ENCODE data around the gene CDH4.

CDH4 gene

DNA sequence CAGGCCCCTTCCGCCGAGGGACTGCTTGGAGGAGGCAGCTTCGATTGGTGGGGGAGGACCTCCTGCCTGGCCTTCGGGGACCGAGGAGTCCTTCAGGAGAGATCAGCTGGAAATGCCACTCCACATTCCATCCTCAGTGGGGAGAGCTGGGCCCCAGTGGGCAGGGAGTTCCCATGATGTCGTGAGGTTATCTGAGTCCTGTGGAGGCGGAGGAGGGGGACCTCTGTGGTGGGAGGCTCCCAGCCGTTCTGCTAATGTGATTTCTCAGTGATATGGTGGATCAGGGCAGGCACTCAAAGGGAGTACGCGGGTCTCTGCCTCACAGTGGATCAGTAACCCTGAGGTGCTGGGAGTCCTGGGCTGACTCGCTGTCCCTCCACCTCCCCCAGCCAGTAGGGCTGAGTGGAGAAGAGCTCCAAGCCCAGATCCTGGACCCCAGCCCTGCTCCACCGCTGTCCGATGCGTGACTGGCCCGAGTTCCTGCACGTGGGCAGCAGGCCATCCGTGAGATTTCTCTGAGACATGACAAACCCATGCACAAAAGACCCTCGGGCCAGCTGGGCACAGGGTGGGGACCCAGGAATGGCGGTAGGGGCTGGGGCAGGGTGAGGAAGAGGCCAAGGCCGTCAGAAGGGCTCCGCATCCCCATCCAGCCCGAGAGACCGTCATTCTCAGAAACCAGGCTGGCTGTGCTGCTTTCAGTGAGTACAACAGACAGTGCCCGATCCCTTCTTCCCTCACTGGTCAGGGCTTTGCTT lies 617.9 kb downstream of the CDH4 start:
- TF ChIP-seq, protein P1, sequence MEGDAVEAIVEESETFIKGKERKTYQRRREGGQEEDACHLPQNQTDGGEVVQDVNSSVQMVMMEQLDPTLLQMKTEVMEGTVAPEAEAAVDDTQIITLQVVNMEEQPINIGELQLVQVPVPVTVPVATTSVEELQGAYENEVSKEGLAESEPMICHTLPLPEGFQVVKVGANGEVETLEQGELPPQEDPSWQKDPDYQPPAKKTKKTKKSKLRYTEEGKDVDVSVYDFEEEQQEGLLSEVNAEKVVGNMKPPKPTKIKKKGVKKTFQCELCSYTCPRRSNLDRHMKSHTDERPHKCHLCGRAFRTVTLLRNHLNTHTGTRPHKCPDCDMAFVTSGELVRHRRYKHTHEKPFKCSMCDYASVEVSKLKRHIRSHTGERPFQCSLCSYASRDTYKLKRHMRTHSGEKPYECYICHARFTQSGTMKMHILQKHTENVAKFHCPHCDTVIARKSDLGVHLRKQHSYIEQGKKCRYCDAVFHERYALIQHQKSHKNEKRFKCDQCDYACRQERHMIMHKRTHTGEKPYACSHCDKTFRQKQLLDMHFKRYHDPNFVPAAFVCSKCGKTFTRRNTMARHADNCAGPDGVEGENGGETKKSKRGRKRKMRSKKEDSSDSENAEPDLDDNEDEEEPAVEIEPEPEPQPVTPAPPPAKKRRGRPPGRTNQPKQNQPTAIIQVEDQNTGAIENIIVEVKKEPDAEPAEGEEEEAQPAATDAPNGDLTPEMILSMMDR (IDR thresholded peaks at IDR 0.05; ENCODE audit: control extremely low read depth, extremely low read depth, low read depth, missing control alignments) = no peak
- POLR2A ChIA-PET = no interaction called here
- no peak for DNase-seq (ENCODE audit: extremely low spot score)
- CTCF ChIA-PET = interaction anchor here (1.2 kb wide), 1 partner anchor 14 kb away, joined by 3 read pairs; no protein-coding TSS in a partner anchor

GRCh38 chr20:61871160-61871559 lies 619.1 kb downstream of the CDH4 start:
- CTCF ChIA-PET = no interaction called here
- POLR2A ChIA-PET = no interaction called here

GRCh38 chr20:61871913-61872312 lies 619.9 kb downstream of the CDH4 start:
- POLR2A ChIA-PET = no interaction called here
- TF ChIP-seq, protein P1 (IDR thresholded peaks at IDR 0.05; ENCODE audit: control extremely low read depth, extremely low read depth, low read depth, missing control alignments) = no peak
- no peak for DNase-seq (ENCODE audit: extremely low spot score)
- CTCF ChIA-PET = no interaction called here

More at GRCh38 chr20:61871160-61871559, 619.1 kb downstream of the CDH4 start:
- no peak for DNase-seq (ENCODE audit: extremely low spot score)
- TF ChIP-seq, protein P1 (IDR thresholded peaks at IDR 0.05; ENCODE audit: control extremely low read depth, extremely low read depth, low read depth, missing control alignments) = no peak

DNA sequence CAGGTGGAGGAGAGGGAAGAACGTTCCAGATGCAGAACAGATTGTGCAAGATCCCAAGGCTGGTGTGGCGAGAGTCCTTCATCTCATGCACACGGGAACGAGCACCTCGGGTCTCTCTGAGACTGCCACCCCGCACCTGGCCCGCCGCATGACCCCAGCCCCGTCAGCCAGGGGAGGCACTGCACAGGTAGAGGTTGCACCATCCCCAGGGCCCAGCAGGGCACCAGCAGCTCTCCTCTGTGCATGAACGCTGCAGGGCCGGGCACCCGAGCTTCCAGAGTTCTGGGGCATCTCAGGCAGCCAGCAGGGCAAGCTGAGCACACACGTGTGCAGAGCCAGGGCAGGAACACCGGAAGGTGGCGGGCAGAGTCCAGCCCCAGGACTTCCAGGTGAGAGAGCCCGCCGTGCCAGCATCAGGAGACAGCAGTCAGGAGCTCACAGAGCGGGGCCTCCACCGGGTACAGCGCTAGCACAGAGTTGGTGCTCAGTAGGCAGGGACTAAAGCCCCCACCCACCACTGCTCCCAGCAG lies 620.4 kb downstream of the CDH4 start:
- TF ChIP-seq, protein P1 (IDR thresholded peaks at IDR 0.05; ENCODE audit: control extremely low read depth, extremely low read depth, low read depth, missing control alignments) = no peak
- DNase-seq (ENCODE audit: extremely low spot score) = no peak
- CTCF ChIA-PET = interaction anchor here (1.2 kb wide), 1 partner anchor 13 kb away, joined by 4 read pairs; no protein-coding TSS in a partner anchor
- POLR2A ChIA-PET = no interaction called here

DNA sequence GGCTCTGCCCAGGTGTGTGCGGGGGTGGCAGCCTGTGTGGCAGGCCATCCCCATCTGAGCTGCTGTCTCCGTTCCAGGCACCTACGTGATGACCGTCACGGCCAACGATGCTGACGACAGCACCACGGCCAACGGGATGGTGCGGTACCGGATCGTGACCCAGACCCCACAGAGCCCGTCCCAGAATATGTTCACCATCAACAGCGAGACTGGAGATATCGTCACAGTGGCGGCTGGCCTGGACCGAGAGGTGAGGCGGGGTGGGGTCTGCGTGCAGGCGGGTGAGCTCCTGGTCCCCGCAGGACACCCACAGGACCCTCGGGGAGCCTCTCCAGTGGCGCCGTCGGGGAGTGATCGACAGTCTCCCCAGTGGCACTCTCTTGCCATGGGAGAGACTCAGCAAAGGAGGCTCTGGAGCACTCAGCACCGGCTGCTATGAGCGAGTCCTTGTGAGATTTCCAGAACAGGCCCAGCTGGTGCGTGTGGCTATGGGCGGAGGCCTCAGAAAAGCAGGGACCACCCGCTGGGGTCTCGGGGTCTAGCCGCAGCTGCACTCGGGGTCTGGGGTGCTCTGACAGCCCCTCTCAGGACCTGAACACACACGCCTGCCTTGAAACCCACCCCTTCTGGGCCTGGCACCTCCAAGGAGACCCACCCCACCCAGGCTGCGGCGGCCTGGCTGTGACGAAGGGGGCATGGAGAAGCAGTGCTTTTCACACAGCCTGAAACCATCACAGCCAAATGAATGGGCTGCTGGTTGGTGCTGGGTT lies 621.8 kb downstream of the CDH4 start:
- TF ChIP-seq, protein P1 (IDR thresholded peaks at IDR 0.05; ENCODE audit: control extremely low read depth, extremely low read depth, low read depth, missing control alignments) = no peak
- no peak for DNase-seq (ENCODE audit: extremely low spot score)
- CTCF ChIA-PET = interaction anchor here (1.2 kb wide), 1 partner anchor 12 kb away, joined by 4 read pairs; no protein-coding TSS in a partner anchor
- POLR2A ChIA-PET = no interaction called here

DNA sequence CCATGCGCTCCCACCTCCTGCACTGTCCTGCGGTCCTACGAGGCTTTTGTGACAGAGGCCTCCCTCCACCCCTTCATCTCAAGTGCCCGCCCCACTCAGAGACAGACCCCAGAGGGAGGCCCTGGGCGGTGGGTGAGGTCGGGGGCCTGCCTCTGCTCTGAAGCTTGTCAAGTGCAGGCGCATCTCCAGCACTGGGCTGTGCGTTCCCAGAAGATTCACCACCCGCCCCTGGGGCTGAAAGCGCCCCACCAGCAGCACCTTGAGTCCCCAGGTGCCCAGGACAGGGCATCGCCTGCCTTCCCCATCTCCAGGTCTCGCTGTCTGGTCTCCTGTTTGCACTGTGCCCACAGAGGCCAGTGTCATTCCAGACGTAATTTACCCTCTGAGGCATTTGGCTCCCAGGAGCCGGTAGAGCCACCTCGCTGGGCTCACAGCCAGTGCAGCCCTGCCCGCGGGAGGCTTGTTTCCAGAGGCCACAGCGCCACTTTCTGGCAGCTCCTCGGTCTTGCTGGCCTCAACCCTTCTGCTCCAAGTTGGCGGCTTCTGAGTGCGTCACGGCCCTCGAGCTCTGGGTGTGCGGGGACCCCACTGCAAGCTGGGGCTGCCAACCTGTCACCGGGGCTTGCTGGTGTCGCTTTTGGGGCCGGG lies 622.5 kb downstream of the CDH4 start:
- ChIA-PET CTCF (no interaction called here), POLR2A (no interaction called here)

More for the DNA sequence above, 622.5 kb downstream of the CDH4 start:
- no peak for DNase-seq (ENCODE audit: extremely low spot score)
- TF ChIP-seq, protein P1 (IDR thresholded peaks at IDR 0.05; ENCODE audit: control extremely low read depth, extremely low read depth, low read depth, missing control alignments) = no peak
